GM12892 (cell line): ENCODE data around the gene CELA2A.

Experiments
- DNase-seq: peaks from one replicate; pipeline ENCODE4 v3.0.0; 2011; ENCODE audit not compliant: insufficient read length
- FAIRE-seq: peaks from 2 replicates; lab custom pipeline; 2011; peaks lifted over from hg19 to GRCh38; lab: Jason Lieb, UNC
- POLR2A ChIP-seq: IDR thresholded peaks from 2 replicates; pipeline ENCODE4 v1.6.1; 2011; ENCODE audit warnings: low read depth, low read length, control low read depth
- POLR2AphosphoS5 ChIP-seq: IDR thresholded peaks from 2 replicates; pipeline ENCODE4 v1.6.1; 2011; ENCODE audit warnings: low read depth, low read length, control low read depth
- TAF1 ChIP-seq: IDR thresholded peaks from 2 replicates; pipeline ENCODE4 v1.6.1; 2011; ENCODE audit warnings: low read depth, mild to moderate bottlenecking, control low read depth, low read length, borderline replicate concordance

Gene CELA2A

DNA sequence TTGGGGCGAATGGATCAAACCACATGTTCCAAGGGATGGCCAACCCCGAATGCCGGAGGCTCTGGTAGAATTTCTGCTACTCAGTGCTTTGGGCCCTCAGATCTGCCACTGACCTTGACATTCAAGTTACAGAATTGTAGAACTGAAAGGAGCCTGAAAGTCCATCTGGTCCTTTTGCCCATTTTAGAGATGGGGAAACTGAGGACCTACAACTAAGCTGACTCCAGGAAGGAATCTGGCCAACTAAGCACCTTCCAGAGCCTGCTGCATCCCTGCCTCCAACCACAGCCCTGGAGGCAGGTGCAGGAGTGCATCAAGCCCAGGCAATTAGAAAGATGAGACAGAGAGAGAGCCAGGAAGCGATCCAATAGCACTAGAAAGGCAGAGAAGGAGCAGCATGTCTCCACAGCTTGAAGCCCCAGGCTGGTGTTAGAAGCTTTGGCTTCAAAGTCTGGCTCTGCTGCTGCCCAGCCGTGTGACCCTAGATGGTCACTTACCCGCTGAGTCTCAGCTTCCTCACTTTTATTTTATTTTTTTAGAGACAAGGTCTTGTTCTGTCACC is 19.6 kb upstream of the CELA2A start:
- FAIRE-seq (no peak), DNase-seq (no peak)

GRCh38 chr1:15439325-15439724 is 17.2 kb upstream of the CELA2A start:
- DNase-seq (no peak), FAIRE-seq (no peak)
- TF ChIP-seq TAF1 = no peak
- no peak for TF ChIP-seq POLR2A
- no peak for TF ChIP-seq POLR2AphosphoS5

More for the DNA sequence above, 19.6 kb upstream of the CELA2A start:
- no peak for TF ChIP-seq POLR2A
- no peak for TF ChIP-seq POLR2AphosphoS5
- TF ChIP-seq TAF1 = no peak

- FAIRE-seq (no peak), DNase-seq (no peak)
- no peak for TF ChIP-seq POLR2A
- no peak for TF ChIP-seq TAF1
- TF ChIP-seq POLR2AphosphoS5 = no peak
Measured at GRCh38 chr1:15440357-15440756, 16.2 kb upstream of the CELA2A start.

DNA sequence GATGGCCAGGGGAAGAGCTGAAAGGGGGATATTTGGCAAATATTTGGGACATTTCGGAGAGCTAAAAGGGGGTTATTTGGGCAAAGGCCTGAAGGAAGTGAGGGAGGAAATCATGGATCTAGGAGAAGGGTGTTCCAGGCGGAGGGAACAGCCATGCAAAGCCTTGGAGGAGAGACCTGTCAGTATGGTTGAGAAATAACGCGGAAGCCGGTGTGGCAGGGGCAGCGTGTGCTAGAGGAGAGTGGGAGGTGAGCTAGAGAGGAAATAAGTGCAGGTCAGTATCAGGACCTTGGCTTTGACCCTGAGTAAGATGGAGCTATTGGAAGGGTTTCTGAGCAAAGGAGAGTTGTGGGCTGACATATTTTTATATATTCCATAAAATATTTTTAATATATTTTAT is 15.3 kb upstream of the CELA2A start:
- no peak for FAIRE-seq
- TF ChIP-seq TAF1 (no peak), POLR2A (no peak), POLR2AphosphoS5 (no peak)
- DNase-seq = no peak

- FAIRE-seq (no peak), DNase-seq (no peak)
- TF ChIP-seq TAF1 (no peak), POLR2AphosphoS5 (no peak), POLR2A (no peak)
Measured at GRCh38 chr1:15442119-15442518, 14.4 kb upstream of the CELA2A start.

GRCh38 chr1:15442759-15443158 is 13.8 kb upstream of the CELA2A start:
- TF ChIP-seq TAF1 (no peak), POLR2A (no peak), POLR2AphosphoS5 (no peak)
- FAIRE-seq = no peak
- DNase-seq = no peak

DNA sequence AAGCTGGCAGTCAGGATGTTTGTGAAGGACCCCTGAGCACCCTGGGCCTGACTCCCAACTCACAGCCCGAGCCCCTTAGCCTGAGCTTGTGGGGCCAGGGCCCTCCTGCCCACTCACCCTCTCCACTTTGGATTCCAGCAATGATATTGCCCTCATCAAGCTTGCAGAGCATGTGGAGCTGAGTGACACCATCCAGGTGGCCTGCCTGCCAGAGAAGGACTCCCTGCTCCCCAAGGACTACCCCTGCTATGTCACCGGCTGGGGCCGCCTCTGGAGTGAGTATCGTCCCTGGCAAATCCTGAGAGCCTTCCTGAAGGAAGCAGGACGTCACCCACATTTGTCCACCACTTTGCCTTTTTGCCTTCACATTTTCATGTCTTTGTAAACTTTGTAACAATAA is 13.3 kb upstream of the CELA2A start:
- TF ChIP-seq TAF1 (no peak), POLR2AphosphoS5 (no peak), POLR2A (no peak)
- DNase-seq (no peak), FAIRE-seq (no peak)

DNA sequence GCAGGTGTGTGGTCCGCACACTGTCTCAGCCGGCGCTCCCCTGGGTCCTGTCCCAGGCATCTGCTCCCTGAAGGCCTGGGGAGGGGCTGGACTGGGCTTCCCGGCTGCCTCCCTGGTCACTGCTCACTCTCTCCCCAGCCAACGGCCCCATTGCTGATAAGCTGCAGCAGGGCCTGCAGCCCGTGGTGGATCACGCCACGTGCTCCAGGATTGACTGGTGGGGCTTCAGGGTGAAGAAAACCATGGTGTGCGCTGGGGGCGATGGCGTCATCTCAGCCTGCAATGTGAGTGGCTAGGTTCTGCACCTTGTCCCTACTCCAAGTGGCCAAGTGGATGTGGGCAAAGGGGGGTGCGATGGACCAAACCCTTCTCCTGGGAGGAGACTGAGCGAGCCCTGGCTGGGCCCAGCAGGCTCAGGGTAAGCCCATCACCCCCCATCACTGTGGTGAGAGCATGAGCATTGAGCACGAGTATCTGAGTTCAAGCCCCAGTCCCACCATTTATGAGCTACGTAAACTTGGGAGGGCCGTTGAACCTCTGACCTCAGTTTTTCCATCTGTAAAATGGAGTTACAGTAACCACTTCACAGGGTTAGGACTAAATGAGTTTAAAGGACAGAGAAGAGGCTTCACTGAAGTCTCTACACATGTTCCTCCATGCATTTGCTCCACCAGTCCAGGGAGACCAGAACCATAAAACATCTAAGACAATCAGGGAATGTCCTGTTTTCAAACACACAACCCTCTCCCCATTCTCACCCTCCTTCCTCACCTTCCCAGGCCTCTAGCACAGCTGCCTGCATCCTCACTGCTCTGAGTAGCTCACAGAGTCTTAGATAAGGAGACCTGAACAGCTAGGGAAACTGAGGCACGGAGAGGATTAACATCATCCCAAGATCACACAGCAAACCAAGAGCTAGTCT is 11.8 kb upstream of the CELA2A start:
- TF ChIP-seq POLR2AphosphoS5 (no peak), POLR2A (no peak), TAF1 (no peak)
- DNase-seq (no peak), FAIRE-seq (no peak)

GRCh38 chr1:15445390-15446122 is 11.0 kb upstream of the CELA2A start:
- no peak for TF ChIP-seq TAF1
- TF ChIP-seq POLR2AphosphoS5 = no peak
- TF ChIP-seq POLR2A = no peak
- no peak for FAIRE-seq
- DNase-seq = no peak

DNA sequence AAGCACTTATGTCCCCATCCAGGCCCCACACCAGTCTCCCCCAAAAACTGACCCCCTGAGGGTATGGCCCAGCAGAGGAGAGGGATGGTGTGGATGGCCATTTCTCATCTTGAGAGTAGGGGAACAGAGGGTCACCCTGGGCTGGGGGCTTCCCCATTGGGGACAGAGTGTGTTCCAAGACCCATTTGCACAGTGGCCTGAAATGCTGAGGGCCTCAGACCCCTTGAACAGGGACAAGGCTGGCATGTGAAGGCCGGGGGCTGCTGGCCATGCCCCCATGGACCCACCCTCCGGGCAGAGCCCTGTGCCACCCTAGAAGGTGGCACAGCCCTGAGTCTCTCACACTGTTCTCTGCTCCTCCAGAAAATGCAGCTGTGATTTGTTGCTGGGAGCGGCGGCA is 10.3 kb upstream of the CELA2A start:
- FAIRE-seq = no peak
- TF ChIP-seq TAF1 (no peak), POLR2A (no peak), POLR2AphosphoS5 (no peak)
- no peak for DNase-seq

DNA sequence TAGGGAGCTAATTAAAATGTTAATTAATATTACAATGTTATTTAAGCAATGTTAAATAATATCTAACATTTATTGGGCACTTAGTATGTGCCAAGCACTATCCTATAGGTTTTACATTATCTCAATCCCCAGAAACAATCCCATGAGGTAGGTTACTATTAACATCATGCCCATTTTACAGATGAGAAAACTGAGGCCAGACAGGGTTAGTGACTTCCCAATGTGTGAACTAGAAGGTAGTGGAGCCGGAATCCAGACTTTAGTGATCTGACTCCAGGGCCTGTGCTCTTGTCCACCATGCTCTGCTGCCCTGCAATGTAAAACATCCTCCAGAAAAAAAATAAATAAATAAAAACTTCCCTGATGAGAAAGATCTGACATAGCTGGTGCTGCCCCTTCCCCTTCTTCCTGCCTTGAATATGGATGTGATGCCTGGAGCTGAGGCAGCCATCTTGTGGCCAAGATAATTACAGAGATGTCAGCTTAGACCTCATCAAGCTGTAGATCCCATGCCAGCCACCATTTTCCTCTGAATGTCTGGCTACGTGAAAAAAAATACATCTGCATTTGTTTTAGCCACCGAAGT is 7.6 kb upstream of the CELA2A start:
- FAIRE-seq (no peak), DNase-seq (no peak)
- TF ChIP-seq TAF1 = no peak
- no peak for TF ChIP-seq POLR2A
- no peak for TF ChIP-seq POLR2AphosphoS5

DNA sequence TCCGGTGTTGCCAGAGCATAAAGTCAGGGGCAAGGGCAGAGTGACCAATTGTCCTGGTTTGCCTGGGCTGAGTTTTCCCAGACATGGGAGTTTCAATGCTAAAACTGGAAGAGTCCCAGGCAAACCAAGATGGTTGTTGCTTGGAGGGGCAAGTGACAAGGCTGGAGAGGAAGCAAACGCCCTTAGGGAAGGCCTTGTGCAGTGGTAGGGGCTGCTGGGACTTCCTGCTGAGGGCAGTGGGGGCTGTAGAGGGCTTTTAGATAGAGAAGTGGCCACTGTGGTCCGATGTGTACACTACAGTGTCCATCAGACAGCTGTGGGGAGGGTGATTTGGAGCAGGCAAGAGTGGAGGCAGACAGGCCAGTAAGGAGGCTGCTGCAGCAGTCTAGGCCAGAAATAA is 7.0 kb upstream of the CELA2A start:
- FAIRE-seq (no peak), DNase-seq (no peak)
- TF ChIP-seq TAF1 (no peak), POLR2A (no peak), POLR2AphosphoS5 (no peak)
